Activated T-cell treated with anti-CD3 and anti-CD28 coated beads for 1 hour (primary cell): ENCODE measurements around the gene PCDHGA7.
"Not testable (repeated sequence)": the region's sequence is repeated elsewhere in the genome, so short reads cannot be mapped to it uniquely, and the experiment has no call there.

Source experiments
- DNase-seq: peaks from one replicate; pipeline ENCODE4 v3.0.0-alpha.2; 2020; ENCODE audit warnings: low read depth

Gene PCDHGA7

GRCh38 chr5:141398608-141399007 lies 16.1 kb downstream of the PCDHGA7 start:
- no peak for DNase-seq

- no peak for DNase-seq
Observed at GRCh38 chr5:141399555-141400258, 17.2 kb downstream of the PCDHGA7 start.

GRCh38 chr5:141402553-141403243 lies 20.2 kb downstream of the PCDHGA7 start, which contains the start of gene PCDHGA9:
Gene PCDHGA9 (plus strand): TSS chr5:141402778. CDS start chr5:141402953, 175 bp downstream.
- DNase-seq: no peak

GRCh38 chr5:141403387-141403786 lies 20.8 kb downstream of the PCDHGA7 start:
- DNase-seq: no peak

- not testable (repeated sequence) for DNase-seq
Observed at GRCh38 chr5:141407790-141408505, 25.4 kb downstream of the PCDHGA7 start, which contains the start of gene PCDHGB6. Gene PCDHGB6 (plus strand): TSS chr5:141408021. CDS start chr5:141408203, 182 bp downstream.

GRCh38 chr5:141409598-141410306 lies 27.2 kb downstream of the PCDHGA7 start:
- no peak for DNase-seq

GRCh38 chr5:141411575-141411974 lies 29.0 kb downstream of the PCDHGA7 start:
- no peak for DNase-seq

GRCh38 chr5:141412854-141413539 lies 30.5 kb downstream of the PCDHGA7 start, which contains the start of gene PCDHGA10:
Gene PCDHGA10 (plus strand): TSS chr5:141412987. CDS start chr5:141413176, 189 bp downstream.
- peak; percentile 38 for DNase-seq

GRCh38 chr5:141413540-141414069 lies 31.1 kb downstream of the PCDHGA7 start:
- no peak for DNase-seq

- not testable (repeated sequence) for DNase-seq
Observed at GRCh38 chr5:141414548-141415274, 32.2 kb downstream of the PCDHGA7 start.

GRCh38 chr5:141415275-141415618 lies 32.7 kb downstream of the PCDHGA7 start:
- DNase-seq: not testable (repeated sequence)

GRCh38 chr5:141417494-141418172 lies 35.1 kb downstream of the PCDHGA7 start, which contains the start of gene PCDHGB7:
Gene PCDHGB7 (plus strand): TSS chr5:141417677. CDS start chr5:141417860, 183 bp downstream.
- peak; percentile 19 for DNase-seq

- DNase-seq: no peak
Observed at GRCh38 chr5:141419074-141419880, 36.7 kb downstream of the PCDHGA7 start.

- peak; percentile 22 for DNase-seq
Observed at GRCh38 chr5:141420855-141421488, 38.4 kb downstream of the PCDHGA7 start, which contains the start of gene PCDHGA11. Gene PCDHGA11 (plus strand): TSS chr5:141421051. CDS start chr5:141421228, 177 bp downstream.

GRCh38 chr5:141421489-141421855 lies 38.9 kb downstream of the PCDHGA7 start:
- no peak for DNase-seq

GRCh38 chr5:141422742-141423291 lies 40.3 kb downstream of the PCDHGA7 start:
- no peak for DNase-seq

- no peak for DNase-seq
Observed at GRCh38 chr5:141427783-141428426, 45.4 kb downstream of the PCDHGA7 start.
